ENCODE measurements around the gene KLHL25. TPM values are rescaled to one million over a fixed set of nuclear protein-coding genes. Genes with fewer than 3 reads are reported as not detected.

Gene KLHL25
- total and polyA plus RNA-seq, 7 donors: 3.0 to 9.0 (median 5.7) TPM

DNA sequence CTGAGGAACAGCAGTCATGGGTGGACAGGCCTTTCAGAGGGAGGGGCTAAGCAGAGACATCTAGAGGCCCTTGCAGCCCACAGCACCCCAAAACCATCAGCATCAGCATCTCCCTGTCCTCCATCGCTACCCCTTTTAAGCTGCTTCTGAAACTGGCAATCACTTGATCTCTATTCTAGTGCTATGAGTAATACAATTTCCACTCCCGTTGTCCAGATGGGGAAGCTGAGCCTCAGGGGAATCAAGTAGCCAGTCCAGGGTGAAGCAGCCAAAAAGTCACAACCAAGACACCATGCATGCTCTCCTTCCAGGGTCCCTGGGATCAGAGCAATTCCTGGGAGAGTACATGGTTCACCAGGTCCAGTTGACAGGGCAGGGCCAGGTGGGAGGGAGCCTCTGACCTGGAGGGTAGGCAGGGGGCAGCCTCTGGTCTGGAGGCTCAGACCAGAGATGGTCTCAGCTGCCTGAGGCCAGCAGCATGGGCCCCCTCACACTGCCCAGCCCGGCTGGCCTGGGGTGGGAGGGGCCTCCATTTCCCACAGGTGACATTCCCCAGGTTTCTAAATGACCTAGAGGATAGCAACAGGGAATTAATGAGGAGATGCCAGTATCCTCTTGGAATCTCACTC lies 30.0 kb downstream of the KLHL25 start:
- peaks cover 0 to 18% (median 0%) of the 10 kb centered on the region in 4 donors for H3K36me3 ChIP-seq
- DNase-seq: no peak
- intact Hi-C loops (cut with DNase I): no loop called here
- peak overlapping the region in 2 of 4 donors; percentile 4 to 74 for H3K27ac ChIP-seq
- TF ChIP-seq, protein P1, sequence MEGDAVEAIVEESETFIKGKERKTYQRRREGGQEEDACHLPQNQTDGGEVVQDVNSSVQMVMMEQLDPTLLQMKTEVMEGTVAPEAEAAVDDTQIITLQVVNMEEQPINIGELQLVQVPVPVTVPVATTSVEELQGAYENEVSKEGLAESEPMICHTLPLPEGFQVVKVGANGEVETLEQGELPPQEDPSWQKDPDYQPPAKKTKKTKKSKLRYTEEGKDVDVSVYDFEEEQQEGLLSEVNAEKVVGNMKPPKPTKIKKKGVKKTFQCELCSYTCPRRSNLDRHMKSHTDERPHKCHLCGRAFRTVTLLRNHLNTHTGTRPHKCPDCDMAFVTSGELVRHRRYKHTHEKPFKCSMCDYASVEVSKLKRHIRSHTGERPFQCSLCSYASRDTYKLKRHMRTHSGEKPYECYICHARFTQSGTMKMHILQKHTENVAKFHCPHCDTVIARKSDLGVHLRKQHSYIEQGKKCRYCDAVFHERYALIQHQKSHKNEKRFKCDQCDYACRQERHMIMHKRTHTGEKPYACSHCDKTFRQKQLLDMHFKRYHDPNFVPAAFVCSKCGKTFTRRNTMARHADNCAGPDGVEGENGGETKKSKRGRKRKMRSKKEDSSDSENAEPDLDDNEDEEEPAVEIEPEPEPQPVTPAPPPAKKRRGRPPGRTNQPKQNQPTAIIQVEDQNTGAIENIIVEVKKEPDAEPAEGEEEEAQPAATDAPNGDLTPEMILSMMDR (IDR thresholded peaks at IDR 0.05): no peak
- no peak for TF ChIP-seq POLR2AphosphoS5 (IDR thresholded peaks at IDR 0.05)
- no peak for TF ChIP-seq POLR2A (IDR thresholded peaks at IDR 0.05)
- TF ChIP-seq EP300 (IDR thresholded peaks at IDR 0.05): no peak
- WGBS, 2 donors: 74% methylated on average over 3 of the region's 3 CpGs
- no peaks in the 10 kb centered on the region for H3K27me3 ChIP-seq
- no peak overlapping the region for H3K4me3 ChIP-seq
- peaks cover 0 to 8% (median 0%) of the 10 kb centered on the region in 4 donors for H3K4me1 ChIP-seq
- no peaks in the 10 kb centered on the region for H3K9me3 ChIP-seq

DNA sequence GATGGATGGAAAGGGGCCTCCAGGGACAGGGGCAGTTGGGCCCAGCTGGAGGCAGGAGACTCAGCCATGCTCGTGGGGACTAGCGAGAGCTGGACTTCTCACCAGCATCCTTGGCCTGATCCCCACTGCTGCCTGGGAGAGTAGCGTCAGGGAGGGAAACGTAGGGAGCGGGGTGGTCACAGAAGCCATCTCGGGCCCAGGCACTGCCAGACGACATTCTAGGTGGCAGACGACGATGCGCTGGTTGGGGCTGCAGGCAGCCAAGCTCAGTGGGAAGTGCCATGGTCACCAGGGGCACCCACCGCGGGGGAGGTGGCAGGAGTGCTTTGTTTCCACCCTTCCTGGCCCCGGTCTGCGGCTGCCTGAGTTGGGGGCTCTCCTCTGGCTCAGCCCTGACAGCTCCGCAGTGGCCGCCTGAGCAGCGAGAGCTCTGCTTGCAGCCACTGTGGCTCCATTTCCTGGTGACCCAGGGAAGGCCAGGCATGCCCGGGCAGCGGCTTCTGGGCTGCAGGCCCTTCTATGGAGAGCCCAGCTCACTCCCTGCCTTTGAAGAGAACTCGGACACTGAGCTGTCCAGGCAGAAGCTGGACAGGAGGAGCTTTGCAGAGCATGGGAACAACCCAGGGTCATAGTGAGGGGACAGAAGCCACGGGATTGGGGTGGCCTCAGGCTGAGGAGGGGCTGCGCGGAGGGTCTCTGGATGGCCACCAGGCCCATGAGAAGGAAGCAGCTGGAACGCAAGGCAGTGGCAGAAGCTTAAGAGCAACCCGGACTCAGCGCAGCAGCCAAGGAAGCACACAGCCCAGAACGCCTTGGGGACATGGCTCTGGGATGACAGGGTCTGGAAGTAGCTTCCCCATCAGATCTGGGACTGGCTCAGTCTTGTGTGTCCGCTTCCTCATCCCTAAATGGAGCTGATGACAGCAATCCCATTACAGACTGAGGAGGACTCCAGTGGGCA lies 30.8 kb downstream of the KLHL25 start:
- Histone ChIP-seq H3K27ac (peak overlapping the region in 3 of 4 donors; percentile 10 to 74 (median 21)), H3K9me3 (no peaks in the 10 kb centered on the region), H3K4me3 (no peak overlapping the region), H3K4me1 (peaks cover 0 to 8% (median 0%) of the 10 kb centered on the region in 4 donors), H3K27me3 (no peaks in the 10 kb centered on the region), H3K36me3 (peaks cover 0 to 17% (median 0%) of the 10 kb centered on the region in 4 donors)
- intact Hi-C loops (cut with DNase I): no loop called here
- WGBS, 2 donors: 93 to 96% methylated on average over 28 of the region's 28 CpGs
- TF ChIP-seq POLR2A (IDR thresholded peaks at IDR 0.05): no peak
- no peak for TF ChIP-seq POLR2AphosphoS5 (IDR thresholded peaks at IDR 0.05)
- TF ChIP-seq, protein P1 (IDR thresholded peaks at IDR 0.05): no peak
- TF ChIP-seq EP300 (IDR thresholded peaks at IDR 0.05): no peak
- DNase-seq: no peak

DNA sequence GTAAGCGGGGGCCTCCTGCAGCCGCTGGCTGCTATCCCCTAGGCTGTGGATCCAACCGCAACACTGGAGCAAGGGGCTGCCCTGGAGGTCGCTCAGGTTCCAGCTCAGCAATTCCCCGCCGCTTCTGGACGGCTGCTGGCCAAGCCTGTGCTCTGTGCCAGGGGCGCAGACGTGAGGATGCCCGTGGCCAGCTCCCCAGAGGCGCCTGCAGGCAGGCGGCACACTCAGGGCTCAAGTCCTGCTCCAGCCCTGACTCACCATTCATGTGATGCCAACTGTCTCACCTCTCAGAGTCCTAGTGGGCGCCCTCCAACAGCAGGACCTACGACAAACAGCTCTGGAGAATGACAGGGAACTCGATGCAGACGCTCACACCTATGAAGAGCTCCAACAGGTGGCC lies 31.6 kb downstream of the KLHL25 start:
- WGBS, 2 donors: 95 to 96% methylated on average over 16 of the region's 16 CpGs

DNA sequence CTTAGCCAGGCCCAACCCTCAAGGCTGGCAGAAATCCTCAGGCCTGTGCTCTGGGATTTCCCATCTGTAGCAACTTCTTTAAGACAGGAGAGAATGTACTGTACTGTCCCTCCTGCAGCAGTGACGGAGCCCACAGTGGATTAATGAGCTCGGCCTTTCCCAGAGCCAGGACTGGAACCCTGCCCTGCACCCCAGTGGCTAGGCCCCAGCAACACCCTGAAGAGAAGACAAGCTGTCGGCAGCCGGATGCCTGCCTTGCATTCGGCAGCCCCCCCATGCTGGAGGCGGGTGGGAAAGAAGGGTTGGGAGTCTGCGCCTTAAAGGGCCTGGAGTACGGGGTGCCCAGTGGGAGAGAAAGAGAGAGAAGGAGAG lies 32.0 kb downstream of the KLHL25 start:
- WGBS, 2 donors: 92 to 93% methylated on average over 8 of the region's 8 CpGs
- Histone ChIP-seq H3K4me1 (peaks cover 0 to 8% (median 3%) of the 10 kb centered on the region in 4 donors), H3K36me3 (peaks cover 0 to 11% (median 0%) of the 10 kb centered on the region in 4 donors), H3K4me3 (no peak overlapping the region), H3K27ac (peak overlapping the region in 1 of 4 donors; percentile 74), H3K27me3 (no peaks in the 10 kb centered on the region), H3K9me3 (no peaks in the 10 kb centered on the region)
- no peak for DNase-seq
- intact Hi-C loops (cut with DNase I): no loop called here
- TF ChIP-seq POLR2A (IDR thresholded peaks at IDR 0.05) (no peak), EP300 (IDR thresholded peaks at IDR 0.05) (no peak), POLR2AphosphoS5 (IDR thresholded peaks at IDR 0.05) (no peak)
- TF ChIP-seq, protein P1 (IDR thresholded peaks at IDR 0.05): no peak

More for the DNA sequence above, 31.6 kb downstream of the KLHL25 start:
- intact Hi-C loops (cut with DNase I): no loop called here
- Histone ChIP-seq H3K9me3 (no peaks in the 10 kb centered on the region), H3K27me3 (no peaks in the 10 kb centered on the region), H3K27ac (peak overlapping the region in 1 of 4 donors; percentile 74), H3K4me3 (no peak overlapping the region), H3K4me1 (peaks cover 0 to 8% (median 1%) of the 10 kb centered on the region in 4 donors), H3K36me3 (peaks cover 0 to 11% (median 0%) of the 10 kb centered on the region in 4 donors)
- TF ChIP-seq, protein P1 (IDR thresholded peaks at IDR 0.05): no peak
- no peak for TF ChIP-seq POLR2A (IDR thresholded peaks at IDR 0.05)
- TF ChIP-seq POLR2AphosphoS5 (IDR thresholded peaks at IDR 0.05): no peak
- no peak for TF ChIP-seq EP300 (IDR thresholded peaks at IDR 0.05)
- DNase-seq: no peak

All from sigmoid colon (tissue), 7 donors.